ENCODE results near the gene SDCCAG8.

SDCCAG8 gene

GRCh38 chr1:243267471-243267880, 11.6 kb downstream of the SDCCAG8 start:
- TF ChIP-seq GATA2 (IDR thresholded peaks at IDR 0.05; ENCODE audit: low read depth, low read length) (no peak), GATA3 (IDR thresholded peaks at IDR 0.05; ENCODE audit: low read depth, low read length) (no peak)

DNA sequence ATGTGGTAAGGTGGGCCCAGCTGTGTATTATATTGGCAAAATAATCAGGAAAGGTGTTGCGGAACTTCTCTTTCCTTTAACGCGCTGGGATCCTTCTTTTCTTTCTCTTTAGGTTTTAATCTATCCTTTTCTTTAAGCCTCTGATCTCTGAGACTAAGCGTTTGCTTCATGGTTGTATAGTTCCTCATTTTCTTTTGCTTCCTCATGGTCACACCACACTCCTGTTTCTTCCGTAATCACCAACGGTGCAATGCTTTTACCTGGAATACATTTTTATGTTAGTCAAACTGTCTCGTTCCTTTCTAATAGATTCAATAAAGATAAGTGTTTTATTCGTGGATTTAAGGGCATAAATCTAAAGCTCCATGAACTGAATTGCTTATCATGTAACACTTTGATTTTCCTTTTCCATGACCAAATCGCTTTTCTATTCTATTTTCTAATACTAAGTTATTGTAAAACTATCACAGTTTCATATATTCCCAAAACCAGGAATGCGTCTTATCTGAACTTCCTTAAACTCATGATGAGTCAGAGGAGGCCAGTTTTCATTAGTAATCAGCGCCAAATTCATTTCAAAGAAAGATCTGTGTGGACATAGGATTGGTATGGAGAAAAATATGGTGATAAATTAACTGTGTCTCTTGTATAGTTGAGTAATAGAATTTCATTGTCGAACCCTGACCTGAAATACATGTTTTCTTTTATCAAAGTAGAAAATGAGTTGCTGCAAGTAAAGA, 12.2 kb downstream of the SDCCAG8 start:
- no peak for TF ChIP-seq GATA3 (IDR thresholded peaks at IDR 0.05; ENCODE audit: low read depth, low read length)
- TF ChIP-seq GATA2 (IDR thresholded peaks at IDR 0.05; ENCODE audit: low read depth, low read length): no peak

GRCh38 chr1:243268751-243269460, 13.1 kb downstream of the SDCCAG8 start:
- TF ChIP-seq GATA3 (IDR thresholded peaks at IDR 0.05; ENCODE audit: low read depth, low read length): no peak
- no peak for TF ChIP-seq GATA2 (IDR thresholded peaks at IDR 0.05; ENCODE audit: low read depth, low read length)

GRCh38 chr1:243269461-243269801, 13.6 kb downstream of the SDCCAG8 start:
- TF ChIP-seq GATA3 (IDR thresholded peaks at IDR 0.05; ENCODE audit: low read depth, low read length) (no peak), GATA2 (IDR thresholded peaks at IDR 0.05; ENCODE audit: low read depth, low read length) (no peak)

- TF ChIP-seq GATA2 (IDR thresholded peaks at IDR 0.05; ENCODE audit: low read depth, low read length) (no peak), GATA3 (IDR thresholded peaks at IDR 0.05; ENCODE audit: low read depth, low read length) (no peak)
These were observed 14.4 kb downstream of the SDCCAG8 start for GRCh38 chr1:243270097-243270864.

- TF ChIP-seq GATA2 (IDR thresholded peaks at IDR 0.05; ENCODE audit: low read depth, low read length) (no peak), GATA3 (IDR thresholded peaks at IDR 0.05; ENCODE audit: low read depth, low read length) (no peak)
These were observed 16.2 kb downstream of the SDCCAG8 start for GRCh38 chr1:243271996-243272395.

- no peak for TF ChIP-seq GATA3 (IDR thresholded peaks at IDR 0.05; ENCODE audit: low read depth, low read length)
- no peak for TF ChIP-seq GATA2 (IDR thresholded peaks at IDR 0.05; ENCODE audit: low read depth, low read length)
These were observed 16.6 kb downstream of the SDCCAG8 start for GRCh38 chr1:243272401-243272800.

GRCh38 chr1:243273506-243273905, 17.7 kb downstream of the SDCCAG8 start:
- TF ChIP-seq GATA3 (IDR thresholded peaks at IDR 0.05; ENCODE audit: low read depth, low read length): no peak
- no peak for TF ChIP-seq GATA2 (IDR thresholded peaks at IDR 0.05; ENCODE audit: low read depth, low read length)

GRCh38 chr1:243273945-243274344, 18.1 kb downstream of the SDCCAG8 start:
- TF ChIP-seq GATA2 (IDR thresholded peaks at IDR 0.05; ENCODE audit: low read depth, low read length) (no peak), GATA3 (IDR thresholded peaks at IDR 0.05; ENCODE audit: low read depth, low read length) (no peak)

- no peak for TF ChIP-seq GATA2 (IDR thresholded peaks at IDR 0.05; ENCODE audit: low read depth, low read length)
- no peak for TF ChIP-seq GATA3 (IDR thresholded peaks at IDR 0.05; ENCODE audit: low read depth, low read length)
These were observed 19.5 kb downstream of the SDCCAG8 start for GRCh38 chr1:243275316-243275715.

DNA sequence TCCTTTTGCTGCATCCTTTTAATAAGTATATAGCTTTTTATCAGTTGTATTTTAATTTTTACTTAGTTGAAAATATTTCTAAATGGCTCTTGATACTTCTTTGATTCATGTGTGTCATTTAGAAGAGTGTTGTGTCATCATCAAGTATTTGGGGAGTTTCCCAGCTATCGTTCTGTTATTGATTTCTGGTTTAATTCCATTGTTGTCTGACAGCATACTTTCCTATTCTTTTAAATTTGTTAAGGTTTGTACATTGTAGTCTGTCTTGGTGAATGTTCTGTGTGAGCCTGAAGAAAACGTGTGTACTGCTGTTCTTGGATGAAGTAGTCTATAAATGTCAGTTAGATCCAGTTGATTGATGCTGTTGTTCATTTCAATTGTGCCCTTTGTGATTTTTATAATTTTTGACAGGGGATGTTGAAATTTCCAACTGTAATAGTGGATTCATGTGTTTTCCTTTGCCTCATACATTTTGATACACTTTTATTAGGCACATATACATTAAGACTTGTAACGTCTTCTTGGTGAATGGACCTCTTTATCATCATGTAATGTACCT, 24.8 kb downstream of the SDCCAG8 start:
- TF ChIP-seq GATA3 (IDR thresholded peaks at IDR 0.05; ENCODE audit: low read depth, low read length): no peak
- TF ChIP-seq GATA2 (IDR thresholded peaks at IDR 0.05; ENCODE audit: low read depth, low read length): no peak

DNA sequence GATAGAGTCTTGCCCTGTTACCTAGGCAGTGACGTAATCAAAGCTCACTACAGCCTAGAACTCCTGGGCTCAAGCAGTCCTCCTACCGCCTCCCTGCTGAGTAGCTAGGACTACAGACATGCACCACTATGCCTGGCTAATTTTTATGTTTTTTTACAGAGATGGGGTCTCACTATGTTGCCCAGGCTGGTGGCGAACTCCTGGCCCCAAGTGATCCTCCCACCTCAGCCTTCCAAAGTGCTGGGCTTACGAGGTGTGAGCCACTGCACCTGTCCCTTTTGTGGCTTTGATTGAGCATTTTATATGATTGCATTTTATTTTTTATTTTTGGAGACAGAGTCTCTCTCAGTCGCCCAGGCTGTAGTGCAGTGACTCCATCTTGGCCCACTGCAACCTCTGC, 25.8 kb downstream of the SDCCAG8 start:
- TF ChIP-seq GATA3 (IDR thresholded peaks at IDR 0.05; ENCODE audit: low read depth, low read length) (no peak), GATA2 (IDR thresholded peaks at IDR 0.05; ENCODE audit: low read depth, low read length) (no peak)

GRCh38 chr1:243286409-243287122, 30.7 kb downstream of the SDCCAG8 start:
- TF ChIP-seq GATA2 (IDR thresholded peaks at IDR 0.05; ENCODE audit: low read depth, low read length) (no peak), GATA3 (IDR thresholded peaks at IDR 0.05; ENCODE audit: low read depth, low read length) (no peak)

- TF ChIP-seq GATA3 (IDR thresholded peaks at IDR 0.05; ENCODE audit: low read depth, low read length): no peak
These were observed 31.3 kb downstream of the SDCCAG8 start for GRCh38 chr1:243287123-243287460.

Measured in SH-SY5Y (cell line).